NCI-H1105 (cell line): ENCODE data around the gene FAM13C.
A peak's percentile ranks its signal among the peaks of the same experiment; 100 is the strongest.
"Not testable (repeated sequence)": the region's sequence is repeated elsewhere in the genome, so short reads cannot be mapped to it uniquely, and the experiment has no call there.

Experiments
- DNase-seq: peaks from one replicate; lab custom pipeline; 2025; lab: John Stamatoyannopoulos, UW

Gene FAM13C

DNA sequence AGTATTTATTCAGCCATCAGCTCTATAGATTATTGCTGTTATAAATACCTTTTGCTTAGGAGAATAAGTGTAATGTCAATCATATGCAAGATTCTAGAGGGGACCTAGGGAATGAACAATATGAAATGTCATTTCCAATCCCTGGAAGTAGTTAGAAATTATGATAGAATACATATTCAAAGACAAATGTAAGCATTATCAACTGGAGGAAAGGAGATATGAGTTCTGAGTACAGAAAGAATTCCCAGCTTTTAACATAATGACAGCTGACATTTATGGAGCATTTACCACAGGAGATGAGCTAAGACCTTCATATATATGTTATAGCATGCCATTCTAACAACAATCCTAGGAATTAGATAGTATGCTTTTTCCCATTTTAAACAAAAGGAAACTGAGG is 86.2 kb downstream of the FAM13C start:
- no peak for DNase-seq

DNA sequence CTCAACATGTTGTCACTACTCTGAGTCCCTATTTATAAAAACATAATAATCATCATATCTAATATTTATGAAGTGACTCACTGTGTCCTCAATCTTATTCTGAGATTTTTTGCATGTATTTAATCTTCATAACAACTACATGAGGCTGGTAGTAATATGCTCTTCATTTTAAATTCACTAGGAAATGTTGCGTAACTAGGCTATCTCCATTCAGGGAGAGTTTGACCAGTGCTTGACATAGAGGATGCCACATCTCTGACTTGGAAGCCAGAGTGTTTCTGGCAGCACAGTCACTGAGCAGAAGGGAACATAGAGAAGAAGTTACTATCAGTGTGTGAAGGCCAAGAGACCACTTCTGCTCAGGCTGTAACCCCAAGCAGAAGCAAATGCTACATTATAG is 88.9 kb downstream of the FAM13C start:
- no peak for DNase-seq

DNA sequence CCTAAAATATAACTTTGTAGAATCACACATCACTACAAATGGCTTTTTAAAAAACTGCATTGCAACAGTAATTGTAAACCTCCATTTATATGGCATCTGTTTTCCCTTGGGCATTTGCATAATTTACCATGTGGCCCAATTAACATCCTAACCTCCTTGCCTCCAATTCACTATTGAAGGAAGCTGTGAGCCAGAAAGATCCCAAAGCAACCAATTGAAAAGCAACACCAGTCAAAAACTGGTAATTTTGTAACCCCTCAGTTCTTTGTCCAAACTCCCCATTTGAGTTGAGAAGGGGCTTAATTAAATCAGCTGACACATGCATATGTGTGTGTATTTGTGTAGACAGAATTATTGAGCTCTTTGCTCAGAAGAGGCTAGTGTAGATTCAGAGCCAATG is 90.3 kb downstream of the FAM13C start:
- no peak for DNase-seq

DNA sequence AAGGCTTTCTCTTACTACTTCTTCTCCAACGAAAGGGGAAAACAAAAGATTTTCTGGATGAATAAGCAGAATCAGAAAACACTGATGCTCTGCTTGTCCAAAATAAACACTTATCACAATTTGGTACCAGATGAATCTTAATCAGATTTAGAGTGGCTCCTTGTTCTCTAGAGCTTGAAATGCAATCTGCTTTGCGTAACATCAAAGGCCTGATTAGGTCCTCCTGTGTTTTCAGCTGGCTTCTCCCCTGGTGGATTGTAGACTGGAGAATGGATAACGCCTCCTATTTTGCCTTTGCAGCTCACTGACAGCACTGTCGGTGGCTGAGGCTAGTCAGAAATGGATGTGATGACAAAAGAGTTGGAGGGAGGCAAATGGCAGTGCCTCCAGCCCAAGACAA is 91.2 kb downstream of the FAM13C start:
- DNase-seq: no peak

DNA sequence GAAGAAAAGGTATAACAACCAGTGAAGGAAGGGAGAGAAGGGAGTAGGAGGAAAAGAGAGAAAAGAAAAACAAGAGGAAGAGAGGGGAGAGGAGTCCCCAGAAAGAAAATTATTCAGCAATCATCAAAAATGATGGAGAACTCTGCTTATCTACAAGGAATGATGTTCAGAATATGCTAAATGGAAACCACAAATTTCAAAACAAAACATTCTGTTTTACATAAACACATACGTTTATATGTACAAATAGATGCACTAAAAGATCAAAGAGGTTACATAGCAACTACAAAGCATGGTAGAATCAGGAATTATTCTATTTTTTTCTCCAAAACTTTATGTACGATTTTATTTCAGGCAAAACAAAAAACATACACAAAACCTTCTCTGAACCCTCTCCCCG is 91.9 kb downstream of the FAM13C start:
- no peak for DNase-seq

DNA sequence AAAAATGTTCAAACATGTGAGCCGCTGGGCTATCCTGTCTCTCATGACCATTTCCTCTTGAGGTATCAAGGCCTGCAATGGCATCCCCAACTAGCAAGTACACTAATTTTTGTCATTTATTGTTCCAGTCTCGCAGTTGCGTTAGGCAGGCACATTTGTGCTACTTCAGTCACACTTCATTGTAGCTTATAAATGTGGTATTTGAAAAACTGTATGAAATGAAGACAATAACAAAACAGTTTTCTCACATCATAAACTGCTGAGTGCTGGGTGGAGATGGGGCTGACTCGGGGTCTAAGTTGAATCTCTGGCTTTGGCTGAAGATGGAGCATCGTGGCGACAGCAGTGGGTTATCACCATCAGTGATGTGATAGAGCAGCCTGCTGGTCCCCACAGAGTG is 92.7 kb downstream of the FAM13C start:
- no peak for DNase-seq

DNA sequence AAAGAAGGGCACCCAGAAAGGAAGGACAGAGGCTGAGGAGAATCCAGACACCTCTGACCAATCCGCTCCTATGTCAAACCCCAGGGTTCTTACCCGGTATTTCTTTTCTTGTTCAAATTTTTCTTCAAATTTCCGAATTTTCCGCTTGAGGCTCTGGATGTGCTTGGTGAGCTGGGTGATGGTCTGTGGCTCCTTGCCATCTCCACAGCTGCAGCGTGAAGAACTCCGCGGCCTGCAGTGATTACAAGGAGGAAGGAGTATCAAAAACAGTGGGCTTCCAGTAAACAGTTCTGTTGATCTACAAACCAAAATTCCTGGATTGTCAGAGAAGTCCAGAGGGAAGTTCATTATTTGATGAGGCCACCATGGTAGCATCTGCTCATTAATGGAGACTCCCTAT is 93.9 kb downstream of the FAM13C start:
- no peak for DNase-seq

DNA sequence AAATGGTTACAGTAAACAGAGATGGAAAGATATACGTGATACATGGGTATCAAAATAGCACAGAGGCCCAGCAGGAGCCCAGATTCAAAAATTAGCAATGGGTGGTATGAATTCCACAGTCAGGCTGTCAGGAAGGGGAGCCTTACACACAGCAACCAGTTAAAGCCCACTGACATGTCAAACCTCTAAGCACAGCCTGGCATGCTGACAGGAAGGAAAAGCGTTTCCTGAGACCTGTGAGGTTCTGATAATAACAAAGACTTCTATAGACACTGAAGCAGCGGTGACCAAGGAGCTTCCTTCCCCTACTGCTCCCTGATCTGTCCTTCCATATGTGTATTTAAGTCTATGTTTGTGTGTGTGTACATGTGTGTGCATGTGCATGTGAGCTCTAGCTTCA is 96.0 kb downstream of the FAM13C start:
- no peak for DNase-seq

DNA sequence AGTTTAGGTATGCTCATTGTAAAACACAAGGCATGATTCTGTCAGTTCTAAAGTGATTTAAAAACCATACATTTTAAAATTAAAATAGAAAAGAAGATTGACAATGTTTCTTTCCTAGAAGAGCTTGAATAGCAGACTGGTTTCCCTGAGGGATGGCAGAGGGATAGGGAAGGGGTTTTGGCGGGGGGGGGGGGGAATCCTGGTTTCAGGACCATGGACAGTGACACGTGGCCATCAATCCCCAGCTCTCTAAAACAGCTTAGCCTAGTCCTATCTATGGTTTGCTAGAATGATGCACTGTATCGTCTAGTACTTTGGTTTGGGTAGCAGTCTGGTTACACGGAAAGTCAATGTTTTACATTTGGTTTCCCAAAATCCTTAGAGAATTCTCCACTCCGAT is 97.2 kb downstream of the FAM13C start:
- DNase-seq: no peak

DNA sequence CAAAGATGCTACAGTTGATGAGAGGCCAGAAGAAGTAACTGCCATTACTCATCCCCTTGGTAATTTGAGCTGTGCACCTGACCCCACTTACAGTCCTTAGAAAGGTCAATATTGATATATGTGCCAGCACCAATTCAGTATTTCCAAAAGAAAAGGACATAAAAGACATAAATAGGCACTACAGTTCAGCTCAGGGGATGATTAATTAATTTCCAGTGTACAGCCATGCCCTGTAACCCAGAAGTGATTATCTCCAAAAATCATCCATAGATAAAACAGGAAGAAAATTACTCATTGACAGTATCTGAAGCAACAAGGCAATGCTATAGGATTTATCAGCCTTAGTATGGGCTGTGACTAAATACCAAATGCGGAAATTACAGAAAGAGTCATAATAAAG is 103.5 kb downstream of the FAM13C start:
- DNase-seq: no peak

DNA sequence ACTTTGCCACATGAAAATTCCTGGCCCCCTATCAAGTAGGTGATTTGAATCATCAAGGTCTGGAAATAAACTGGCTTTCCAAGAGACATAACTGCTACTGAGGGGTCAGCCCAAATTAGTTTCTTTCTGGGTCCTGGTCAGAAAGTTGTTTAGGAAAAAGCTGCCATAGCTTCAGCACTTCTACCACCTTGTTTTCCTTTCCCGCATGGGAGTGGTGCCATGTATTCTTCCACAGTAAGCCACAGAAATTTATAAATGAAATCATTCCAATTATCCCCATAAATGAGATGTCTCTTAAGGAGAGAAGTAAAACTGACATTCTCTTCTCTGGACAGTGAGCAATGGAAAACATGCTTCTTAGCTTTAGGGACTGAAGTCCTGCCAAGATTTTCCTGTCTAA is 105.1 kb downstream of the FAM13C start:
- no peak for DNase-seq

DNA sequence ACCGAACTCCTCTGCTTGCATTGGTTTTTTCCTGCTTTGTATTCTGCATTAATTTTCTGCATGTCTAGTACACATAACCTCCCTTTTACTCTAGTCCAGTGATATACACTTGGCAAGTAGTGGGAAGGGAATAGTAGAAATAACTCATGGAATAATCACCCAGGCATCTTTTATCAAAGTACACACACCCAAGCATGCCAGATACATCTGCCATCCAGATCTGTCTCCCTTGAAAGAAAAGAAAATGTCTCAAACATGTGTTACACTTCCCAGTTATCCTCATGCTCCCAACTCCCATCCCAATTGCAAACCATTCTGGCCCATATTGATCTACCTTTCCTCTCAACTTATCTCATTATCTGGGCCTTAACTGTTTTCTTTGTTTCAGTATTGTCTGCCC is 106.9 kb downstream of the FAM13C start:
- DNase-seq: no peak

DNA sequence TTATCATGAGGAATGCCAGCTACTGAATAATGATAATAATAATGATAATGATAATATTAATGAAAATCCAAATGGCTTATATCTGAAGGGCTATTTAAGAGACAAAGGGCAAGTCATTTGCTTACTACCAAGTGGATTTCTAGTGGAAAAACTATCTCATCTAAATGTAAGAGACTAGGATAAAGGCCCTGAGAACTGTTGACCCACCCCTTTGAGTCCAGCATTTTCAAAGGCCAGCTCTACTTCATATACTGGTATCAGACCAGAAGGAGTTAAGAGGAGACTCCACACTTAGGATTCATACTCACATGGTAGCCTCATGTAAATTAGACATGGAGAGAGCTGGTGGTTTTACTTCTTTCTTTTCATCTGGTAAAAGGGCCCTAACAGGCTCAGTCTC is 109.9 kb downstream of the FAM13C start:
- DNase-seq: no peak

DNA sequence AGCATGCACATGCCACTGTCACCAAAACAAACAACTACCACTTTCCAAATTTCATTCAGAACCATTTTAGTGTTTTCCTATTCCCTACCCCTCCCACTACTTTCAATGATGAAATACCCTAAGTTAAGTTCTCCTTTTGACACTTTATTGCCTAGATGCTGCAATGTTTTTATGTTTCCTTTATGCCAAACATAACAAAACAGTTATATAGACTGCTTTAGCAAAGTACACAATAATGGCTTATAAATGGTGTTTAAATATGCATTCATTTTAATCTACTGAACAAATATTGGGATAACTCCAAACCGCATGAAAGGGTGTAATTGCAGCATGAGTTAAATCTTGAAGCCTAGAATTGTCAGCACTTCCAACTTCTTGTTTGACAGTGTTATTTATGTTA is 116.7 kb downstream of the FAM13C start:
- DNase-seq: peak; percentile 3

DNA sequence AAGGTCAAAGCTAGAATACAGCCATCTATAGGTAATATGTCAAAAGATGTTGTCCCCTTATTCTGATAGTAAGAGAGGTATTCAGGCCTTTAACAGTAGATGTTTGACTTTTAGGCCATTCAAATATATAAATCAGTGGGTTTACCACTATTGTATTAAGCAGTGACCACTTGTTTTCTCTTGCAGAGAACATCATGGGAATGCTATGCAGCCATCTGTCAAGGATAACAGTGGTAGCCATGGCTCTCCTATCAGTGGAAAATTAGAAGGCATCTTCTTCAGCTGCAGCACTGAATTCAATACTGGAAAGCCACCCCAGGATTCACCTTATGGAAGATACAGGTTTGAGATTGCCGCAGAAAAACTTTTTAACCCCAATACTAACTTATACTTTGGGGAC is 117.5 kb downstream of the FAM13C start:
- DNase-seq: no peak

DNA sequence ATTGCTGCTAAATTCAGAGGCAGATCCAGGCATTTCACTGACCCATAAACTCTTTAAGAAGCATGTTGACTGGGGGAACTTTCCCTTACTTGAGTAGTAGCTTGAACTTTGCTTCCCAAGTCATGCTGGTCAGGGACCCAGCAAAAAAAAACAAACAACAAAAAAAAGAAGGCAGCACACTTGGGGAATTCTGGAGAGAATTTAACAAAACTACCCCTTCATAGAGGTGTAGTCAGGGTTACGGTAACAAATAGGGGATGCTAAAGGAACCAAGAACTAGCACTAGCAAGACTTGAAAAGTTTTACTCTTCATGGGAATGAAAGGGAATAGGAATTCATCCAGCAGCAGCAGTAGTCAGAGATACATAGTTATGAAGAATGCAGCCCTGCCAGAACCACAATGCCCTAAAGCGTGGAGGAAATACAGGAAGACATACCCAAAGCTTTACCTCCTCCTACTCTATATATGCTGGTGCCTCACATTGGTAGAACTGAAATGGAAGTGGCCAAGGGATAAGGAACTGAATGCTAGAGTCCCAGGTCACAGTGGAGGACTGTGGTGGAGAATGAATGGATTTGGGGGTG is 118.6 kb downstream of the FAM13C start:
- no peak for DNase-seq

DNA sequence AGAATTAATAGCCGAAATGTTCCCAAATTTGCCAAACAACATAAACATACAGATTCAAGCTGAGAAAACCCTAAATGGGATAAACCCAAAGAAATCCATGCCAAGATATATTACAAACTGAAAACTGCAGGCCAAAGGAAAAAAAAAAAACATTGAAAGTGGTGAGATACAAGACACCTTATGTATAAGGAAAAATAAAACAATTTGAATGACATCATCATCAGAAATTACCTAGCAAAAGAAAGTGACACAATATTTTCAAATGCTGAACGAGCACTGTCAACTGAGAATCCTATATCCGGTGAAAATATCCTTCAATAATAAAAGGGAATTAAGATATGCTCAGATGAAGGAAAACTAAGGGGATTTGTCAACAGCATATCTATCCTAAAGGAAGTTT is 119.4 kb downstream of the FAM13C start:
- no peak for DNase-seq

DNA sequence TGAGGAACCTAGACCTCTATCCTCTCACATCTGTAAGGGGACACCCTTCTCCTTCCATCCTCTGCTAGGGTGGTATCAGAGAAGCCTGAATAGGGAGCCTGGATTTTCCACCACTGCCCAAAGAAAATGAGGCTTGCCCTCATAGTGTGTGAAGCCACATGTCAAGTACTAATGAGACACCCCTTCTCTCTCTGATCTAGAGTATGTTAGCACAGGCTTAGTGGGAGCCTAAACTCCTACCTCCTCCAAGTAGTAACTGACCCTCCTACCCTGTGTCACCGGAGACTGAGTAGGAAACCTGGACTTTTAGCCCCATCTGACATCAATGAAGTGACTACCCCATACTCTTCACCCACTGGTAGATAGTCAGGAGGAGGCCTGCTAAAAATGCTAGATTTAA is 120.3 kb downstream of the FAM13C start:
- no peak for DNase-seq

DNA sequence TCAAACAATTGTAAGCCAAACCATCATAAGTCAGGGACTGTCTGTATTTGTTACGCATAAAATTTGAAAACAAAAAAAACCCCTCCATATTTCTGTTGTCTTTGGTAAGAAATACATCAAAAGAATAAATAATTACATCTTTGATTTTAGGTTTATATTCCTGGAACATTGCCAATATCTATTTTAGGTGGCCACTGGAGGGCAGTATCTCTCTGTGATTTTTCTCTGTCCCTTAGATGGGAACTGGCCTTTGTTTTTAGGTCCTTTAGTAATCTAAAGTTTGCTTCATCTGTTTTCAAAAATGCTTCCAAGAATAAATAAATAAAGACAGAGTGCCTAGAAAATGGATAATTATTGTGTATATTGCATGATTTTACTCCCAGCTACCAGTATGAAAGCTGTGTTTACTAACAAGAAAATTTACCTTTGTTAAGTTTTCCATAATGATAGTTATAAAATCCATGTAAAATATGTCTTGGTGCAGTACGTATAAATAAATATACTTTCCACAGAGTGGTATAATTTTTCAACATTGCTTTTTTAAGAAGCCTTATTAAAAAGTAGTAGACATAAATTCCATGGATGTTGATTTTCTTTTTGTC is 121.7 kb downstream of the FAM13C start:
- DNase-seq: no peak

DNA sequence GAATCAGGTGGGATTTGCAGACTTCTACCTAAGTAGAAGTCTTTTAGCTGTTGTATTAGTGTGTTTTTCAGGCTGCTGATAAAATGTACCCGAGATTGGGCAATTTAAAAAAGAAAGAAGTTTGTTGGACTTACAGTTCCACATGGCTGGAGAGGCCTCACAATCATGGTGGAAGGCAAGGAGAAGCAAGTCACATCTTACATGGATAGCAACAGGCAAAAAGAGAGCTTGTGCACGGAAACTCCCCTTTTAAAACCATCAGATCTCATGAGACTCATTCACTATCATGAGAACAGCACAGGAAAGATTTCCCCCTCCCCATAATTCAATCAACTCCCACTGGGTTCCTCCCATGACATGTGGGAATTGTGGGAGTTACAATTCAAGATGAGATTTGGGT is 123.2 kb downstream of the FAM13C start:
- DNase-seq: not testable (repeated sequence)

DNA sequence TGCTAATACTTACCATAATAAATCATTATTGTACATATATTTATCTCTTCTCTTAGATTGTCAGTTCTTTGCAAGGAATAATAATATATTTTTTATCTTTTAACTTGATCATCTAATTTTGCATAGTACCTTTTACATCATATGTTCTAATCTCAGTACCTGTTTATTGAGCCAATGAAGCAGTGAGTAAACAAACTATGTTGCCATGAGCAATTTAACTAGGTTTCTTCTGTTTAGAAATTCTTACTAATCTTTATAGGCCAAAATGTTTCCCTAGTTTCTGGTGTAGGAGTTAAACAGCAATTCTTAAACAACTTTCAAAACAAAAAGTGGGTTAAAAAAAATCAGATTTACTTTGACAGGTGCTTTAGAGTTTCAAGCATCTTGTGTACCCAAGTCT is 124.6 kb downstream of the FAM13C start:
- DNase-seq: no peak

DNA sequence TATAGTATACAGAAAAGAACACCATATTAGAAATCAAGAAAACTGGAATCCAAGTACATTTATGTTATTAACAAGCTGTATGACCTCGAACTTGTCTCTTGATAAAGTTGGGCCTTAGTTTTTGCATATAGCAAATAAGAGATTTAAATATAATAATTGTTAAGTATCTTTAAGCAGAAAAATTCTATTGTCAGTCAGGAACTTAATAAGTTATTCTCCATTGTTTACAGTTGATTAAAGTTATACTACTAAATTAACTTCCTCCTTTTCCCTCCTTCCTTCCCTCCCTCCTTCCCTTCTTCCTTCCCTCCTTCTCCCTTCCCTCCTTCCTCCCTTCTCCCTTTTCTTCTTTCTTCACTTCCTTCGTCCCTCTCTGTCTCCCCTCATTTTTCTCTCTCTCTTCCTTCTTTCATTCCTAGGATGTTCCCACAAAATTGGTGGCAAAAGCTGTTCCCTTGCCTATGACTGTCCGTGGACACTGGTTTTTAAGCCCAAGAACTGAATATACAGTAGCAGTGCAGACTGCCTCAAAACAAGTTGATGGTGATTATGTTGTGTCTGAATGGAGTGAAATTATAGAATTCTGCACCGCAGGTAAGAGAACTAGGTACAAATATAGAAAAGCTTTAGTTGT is 126.2 kb downstream of the FAM13C start:
- no peak for DNase-seq

DNA sequence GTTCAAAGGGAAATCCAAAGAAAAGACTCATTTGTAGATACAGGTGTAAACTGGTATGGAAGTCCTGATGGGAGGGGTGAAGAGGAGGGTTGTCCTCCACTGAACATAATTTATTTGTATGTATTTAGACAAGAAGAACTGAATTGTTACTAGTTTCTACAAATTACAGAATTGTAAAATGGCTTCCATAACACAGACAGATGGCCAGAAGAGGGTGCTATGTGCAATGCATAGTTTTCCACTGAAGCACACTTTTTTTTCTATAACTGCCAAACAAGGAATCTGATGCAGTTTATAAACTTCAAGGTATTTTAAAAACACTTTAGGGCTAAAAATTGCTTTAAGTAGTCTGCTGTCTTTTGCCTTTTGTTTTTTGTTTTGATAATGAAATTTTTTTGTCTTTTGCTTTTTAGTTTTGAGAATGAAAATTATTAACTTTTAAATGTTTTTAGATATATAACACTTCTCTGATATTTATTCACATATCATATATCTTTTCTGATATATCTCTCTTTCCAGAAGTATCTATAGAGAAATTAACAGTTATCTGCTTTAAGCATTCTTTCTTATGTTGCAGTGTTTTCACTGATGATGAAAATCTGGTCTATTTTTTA is 127.4 kb downstream of the FAM13C start:
- DNase-seq: peak; percentile 11

DNA sequence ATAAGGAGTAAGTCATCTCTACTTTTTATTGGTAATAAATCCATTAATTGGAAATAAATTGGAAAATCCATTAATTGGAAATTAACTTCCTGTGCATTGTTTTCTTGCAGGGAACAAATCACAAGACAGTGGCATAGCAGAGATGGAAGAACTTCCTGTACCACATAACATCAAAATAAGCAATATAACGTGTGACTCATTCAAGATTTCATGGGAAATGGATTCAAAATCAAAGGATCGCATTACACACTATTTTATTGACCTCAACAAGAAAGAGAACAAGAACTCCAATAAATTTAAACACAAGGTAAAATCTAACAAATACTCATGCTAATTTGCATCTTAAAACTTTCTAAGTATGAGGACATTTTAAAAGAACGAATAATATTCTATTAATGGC is 128.2 kb downstream of the FAM13C start:
- DNase-seq: no peak
